Stimulated activated CD8-positive, alpha-beta memory T cell treated with anti-CD3 and anti-CD28 coated beads, Interleukin-4, amount 100 ng/mL, for 4 hours (primary cell): Measurements from ENCODE around the gene MYPN.

Experiments used
- DNase-seq, 2 donors: peaks; one replicate each; pipeline ENCODE4 v3.0.0-alpha.2; 2020; ENCODE audit warnings: low read depth in 2 of 2, low spot score in 1 of 2

Gene MYPN

DNA sequence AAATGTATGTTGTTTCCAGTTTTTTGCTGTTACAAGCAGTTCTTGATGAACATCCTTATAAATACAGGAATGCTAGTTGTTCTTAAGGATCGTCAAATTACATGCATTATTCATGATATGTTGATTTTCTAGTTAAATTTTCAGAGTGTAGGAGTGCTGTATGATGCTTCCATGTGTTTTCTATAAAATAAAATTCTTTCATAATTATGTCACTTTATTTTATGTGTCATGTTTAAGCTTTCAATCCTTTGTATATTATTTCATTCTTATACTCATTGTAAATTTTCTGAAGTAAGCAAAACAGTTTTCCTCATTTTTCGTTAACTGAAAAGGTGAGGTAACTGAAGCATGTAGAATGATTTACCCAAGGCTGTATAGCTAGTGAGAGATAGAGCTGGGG lies 16.8 kb upstream of the MYPN start:
- DNase-seq: no peak

GRCh38 chr10:68095153-68095552 lies 14.1 kb upstream of the MYPN start:
- DNase-seq: no peak

DNA sequence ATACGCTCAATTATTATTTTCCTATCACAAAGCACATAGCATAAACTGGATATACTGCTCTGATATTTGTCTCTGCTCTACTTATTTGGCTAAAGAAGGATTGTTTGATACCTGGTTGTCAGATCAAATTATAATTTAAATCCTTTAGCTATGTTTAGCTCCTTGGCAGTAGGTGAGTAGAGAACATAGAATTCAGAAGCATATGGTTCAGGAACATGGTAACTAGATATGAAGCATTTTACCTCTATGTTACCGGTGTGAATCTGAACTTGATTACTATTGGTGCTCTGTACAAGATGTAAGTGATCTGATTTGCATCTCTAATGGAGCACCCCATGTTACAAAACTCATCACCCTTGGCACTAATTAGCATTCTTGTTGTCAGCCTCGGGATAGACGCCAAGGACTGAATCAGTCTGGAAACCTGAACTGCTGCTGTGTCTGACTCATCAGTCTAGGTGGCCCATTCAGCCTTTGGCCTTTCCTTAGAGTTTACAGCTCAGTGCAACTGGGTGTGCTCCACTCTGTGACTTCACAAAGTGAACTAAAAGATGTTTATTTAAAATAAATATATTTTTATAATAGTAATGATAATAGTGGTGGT lies 12.3 kb upstream of the MYPN start:
- no peak for DNase-seq

DNA sequence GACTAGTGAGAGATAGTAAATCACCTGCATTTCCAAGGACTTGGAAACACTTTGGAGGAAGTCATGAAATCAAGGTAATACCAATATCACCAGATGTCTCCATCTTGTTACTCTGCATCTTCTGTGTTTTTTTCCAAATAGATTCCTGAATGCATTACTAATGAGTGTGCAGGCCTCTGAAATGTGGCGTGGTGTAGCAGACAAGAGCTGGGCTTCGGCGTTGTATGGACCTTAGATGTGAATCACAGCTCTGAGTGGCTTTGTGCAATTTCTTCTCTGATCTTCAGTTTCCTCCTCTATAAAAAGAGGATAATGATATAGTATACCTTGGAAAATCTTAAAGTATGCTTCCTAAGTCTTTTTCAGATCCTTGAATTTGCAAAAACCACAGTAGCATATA lies 9.6 kb upstream of the MYPN start:
- no peak for DNase-seq

- no peak for DNase-seq
These were observed 8.2 kb upstream of the MYPN start for GRCh38 chr10:68101066-68101465.

GRCh38 chr10:68103261-68103878 lies 5.9 kb upstream of the MYPN start:
- DNase-seq: no peak

- no peak for DNase-seq
These were observed 5.4 kb upstream of the MYPN start for GRCh38 chr10:68103901-68104300.

GRCh38 chr10:68105820-68106219 lies 3.5 kb upstream of the MYPN start:
- no peak for DNase-seq

GRCh38 chr10:68106656-68107055 lies 2.6 kb upstream of the MYPN start:
- DNase-seq: no peak

GRCh38 chr10:68107651-68108050 lies 1.6 kb upstream of the MYPN start:
- no peak for DNase-seq

GRCh38 chr10:68108051-68108450 lies 1.2 kb upstream of the MYPN start:
- no peak for DNase-seq

- no peak for DNase-seq
These were observed 635 bp upstream of the MYPN start for GRCh38 chr10:68108653-68109052.

GRCh38 chr10:68110027-68110426 lies 739 bp downstream of the MYPN start:
- no peak for DNase-seq

GRCh38 chr10:68111584-68111983 lies 2.3 kb downstream of the MYPN start:
- no peak for DNase-seq

GRCh38 chr10:68112837-68113236 lies 3.5 kb downstream of the MYPN start:
- no peak for DNase-seq

DNA sequence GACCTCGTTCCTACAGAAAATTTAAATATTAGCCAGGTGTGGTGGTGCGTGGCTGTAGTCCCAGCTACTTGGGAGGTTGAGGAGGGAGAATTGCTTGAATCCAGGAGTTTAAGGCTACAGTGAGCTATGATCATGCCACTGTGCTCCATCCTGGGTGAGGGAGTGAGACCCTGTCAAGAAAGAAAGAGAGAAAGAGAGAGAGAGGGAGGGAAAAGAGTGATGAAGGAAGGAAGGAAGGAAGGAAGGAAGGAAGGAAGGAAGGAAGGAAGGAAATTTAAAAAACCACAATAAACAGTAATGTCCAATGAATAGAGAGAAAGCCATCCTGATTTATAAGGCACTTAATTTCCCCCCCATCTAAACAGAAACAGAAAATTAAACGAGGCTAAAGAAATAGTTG lies 9.4 kb downstream of the MYPN start:
- no peak for DNase-seq

- no peak for DNase-seq
These were observed 11.9 kb downstream of the MYPN start for GRCh38 chr10:68121020-68121743.

DNA sequence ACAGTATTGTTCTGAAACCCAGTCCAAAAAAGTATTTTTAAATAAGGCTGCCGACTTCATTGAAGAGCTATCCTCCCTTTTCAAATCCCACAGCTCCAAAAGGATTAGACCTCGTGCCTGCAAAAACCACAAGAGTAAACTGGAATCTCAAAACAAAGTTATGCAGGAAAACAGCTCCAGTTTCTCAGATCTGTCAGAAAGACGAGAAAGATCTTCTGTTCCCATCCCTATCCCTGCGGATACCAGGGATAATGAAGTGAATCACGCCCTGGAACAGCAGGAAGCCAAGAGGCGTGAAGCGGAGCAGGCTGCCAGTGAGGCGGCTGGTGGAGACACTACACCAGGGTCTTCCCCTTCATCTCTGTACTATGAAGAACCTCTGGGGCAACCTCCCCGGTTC lies 12.6 kb downstream of the MYPN start:
- DNase-seq: no peak

GRCh38 chr10:68124718-68125117 lies 15.4 kb downstream of the MYPN start:
- no peak for DNase-seq

DNA sequence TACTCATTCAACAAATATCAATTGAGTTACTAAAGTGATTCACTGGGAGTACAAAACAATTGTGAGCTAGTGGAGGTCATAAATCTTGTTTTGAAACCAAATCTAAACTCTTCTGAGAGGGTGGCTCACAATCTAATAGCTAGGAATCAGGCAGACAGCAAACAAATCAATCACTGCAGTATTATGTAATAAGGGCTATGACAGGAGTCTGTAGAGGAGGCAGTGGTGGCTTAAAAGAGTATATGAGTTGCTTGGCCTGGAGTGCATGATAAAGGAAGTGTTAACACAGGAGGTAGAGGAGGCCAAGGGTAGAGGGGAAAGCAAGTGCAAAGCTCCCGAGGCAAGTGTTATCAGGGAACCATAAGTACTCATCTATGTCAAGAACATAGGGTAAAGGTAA lies 16.5 kb downstream of the MYPN start:
- no peak for DNase-seq

- DNase-seq: no peak
These were observed 18.7 kb downstream of the MYPN start for GRCh38 chr10:68128015-68128414.

DNA sequence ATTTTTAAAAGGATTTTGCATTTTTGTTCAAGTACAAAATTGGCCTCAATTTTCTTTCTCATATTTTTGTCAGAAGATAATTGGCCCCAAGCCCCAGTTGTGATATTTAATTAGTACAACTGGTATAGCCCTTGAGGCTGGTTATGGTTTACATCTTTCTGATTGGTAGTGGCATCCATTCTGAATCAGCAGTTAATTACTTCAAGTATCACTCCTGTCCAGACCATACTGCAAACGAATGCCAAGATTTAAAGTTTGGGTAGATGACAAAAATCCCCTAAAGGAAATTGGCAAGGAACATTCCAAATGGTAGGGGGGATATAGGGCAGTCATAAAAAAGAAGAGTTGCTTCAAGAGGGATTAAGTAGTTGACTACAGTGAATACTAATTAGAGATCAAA lies 23.1 kb downstream of the MYPN start:
- no peak for DNase-seq

DNA sequence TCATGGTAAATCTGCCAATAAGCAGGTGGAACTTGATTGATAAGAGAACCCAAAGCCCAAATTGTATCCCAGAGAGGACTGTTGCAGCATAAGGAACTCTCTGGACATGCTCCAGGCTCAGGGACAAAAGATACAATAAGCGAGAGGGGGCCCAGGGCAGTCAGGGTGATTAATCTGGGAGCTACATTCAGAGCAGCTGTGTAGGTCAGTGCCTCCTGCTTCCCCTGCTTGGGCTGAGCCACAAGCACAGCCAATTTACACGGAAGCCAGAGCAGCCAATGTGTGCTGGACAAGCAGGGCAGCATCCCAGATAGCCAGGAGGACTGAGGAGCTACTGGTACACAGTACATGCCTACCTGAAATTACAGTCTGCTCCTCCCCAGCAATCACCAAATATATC lies 24.2 kb downstream of the MYPN start:
- DNase-seq: no peak
